Liver (tissue), 9 donors: ENCODE data around the gene CNGA4. TPM values are rescaled to one million over a fixed set of nuclear protein-coding genes. Genes with fewer than 3 reads are reported as not detected.

Experiments used
- DNase-seq: peaks from one replicate; pipeline ENCODE4 v3.0.0-alpha.2; 2017; ENCODE audit warnings: low spot score
- H3K27ac ChIP-seq, 2 donors: one replicate each; pipeline ENCODE4 v1.7.0; 2013; ENCODE audit warnings: inconsistent platforms in 2 of 2, low read length in 2 of 2, control low read depth in 1 of 2, low read depth in 1 of 2, mild to moderate bottlenecking in 1 of 2
- H3K27me3 ChIP-seq, 4 donors: one replicate each; pipeline versions ENCODE4 v1.6.1 to v1.7.0; 2013; ENCODE audit warnings: low read length in 3 of 4, inconsistent platforms in 1 of 4, mild to moderate bottlenecking in 1 of 4, moderate library complexity in 1 of 4; ENCODE audit not compliant: control insufficient read depth in 4 of 4, insufficient read depth in 4 of 4
- H3K36me3 ChIP-seq, 4 donors: one replicate each; pipeline versions ENCODE4 v1.6.1 to v1.7.0; 2013; ENCODE audit warnings: low read length in 3 of 4, mild to moderate bottlenecking in 3 of 4, low read depth in 1 of 4, moderate library complexity in 1 of 4; ENCODE audit not compliant: control insufficient read depth in 4 of 4, insufficient read depth in 3 of 4
- H3K4me1 ChIP-seq, 4 donors: one replicate each; pipeline versions ENCODE4 v1.6.1 to v1.7.0; 2013; ENCODE audit warnings: low read length in 3 of 4, mild to moderate bottlenecking in 3 of 4, moderate library complexity in 1 of 4; ENCODE audit not compliant: control insufficient read depth in 4 of 4, insufficient read depth in 4 of 4
- H3K4me3 ChIP-seq, 3 donors: one replicate each; pipeline versions ENCODE4 v1.6.1 to v1.7.0; 2013; ENCODE audit warnings: low read length in 3 of 3, control low read depth in 1 of 3, low read depth in 1 of 3, mild to moderate bottlenecking in 1 of 3
- H3K9ac ChIP-seq, 2 donors: one replicate each; pipeline ENCODE4 v1.7.0; 2013; ENCODE audit warnings: low read length in 2 of 2, mild to moderate bottlenecking in 2 of 2, moderate library complexity in 2 of 2, control low read depth in 1 of 2, low read depth in 1 of 2
- H3K9me3 ChIP-seq, 4 donors: one replicate each; pipeline versions ENCODE4 v1.6.1 to v1.7.0; 2013; ENCODE audit warnings: low read length in 3 of 4; ENCODE audit not compliant: control insufficient read depth in 4 of 4
- EGR1 ChIP-seq, 2 donors: IDR thresholded peaks; 2 replicates each; pipeline ENCODE4 v1.6.1; 2016 to 2018; ENCODE audit warnings: antibody characterized with exemption in 2 of 2, low read depth in 2 of 2
- FOXA1 ChIP-seq: IDR thresholded peaks from 2 replicates; pipeline ENCODE4 v1.6.1; 2016; ENCODE audit warnings: antibody characterized with exemption
- FOXA2 ChIP-seq: IDR thresholded peaks from 2 replicates; pipeline ENCODE4 v1.6.1; 2016; ENCODE audit warnings: antibody characterized with exemption
- GABPA ChIP-seq, 2 donors: IDR thresholded peaks in 1 of 2; conservative IDR thresholded peaks in 1 of 2; 2 replicates each; pipeline ENCODE4 v1.6.1; 2016; ENCODE audit warnings: antibody characterized with exemption in 2 of 2, mild to moderate bottlenecking in 1 of 2, moderate library complexity in 1 of 2
- HNF4A ChIP-seq, 2 donors: conservative IDR thresholded peaks; 2 replicates each; pipeline ENCODE4 v1.6.1; 2016; ENCODE audit warnings: antibody characterized with exemption in 2 of 2, mild to moderate bottlenecking in 2 of 2
- HNF4G ChIP-seq: IDR thresholded peaks from 2 replicates; pipeline ENCODE4 v1.6.1; 2016; ENCODE audit warnings: antibody characterized with exemption
- JUND ChIP-seq, 2 donors: IDR thresholded peaks; 2 replicates each; pipeline ENCODE4 v1.6.1; 2016; ENCODE audit warnings: antibody characterized with exemption in 2 of 2
- MAX ChIP-seq: IDR thresholded peaks from 2 replicates; pipeline ENCODE4 v1.6.1; 2016; ENCODE audit warnings: antibody characterized with exemption
- NR2F2 ChIP-seq: IDR thresholded peaks from 2 replicates; pipeline ENCODE4 v1.6.1; 2016; ENCODE audit warnings: antibody characterized with exemption
- RAD21 ChIP-seq, 2 donors: IDR thresholded peaks; 2 replicates each; pipeline ENCODE4 v1.6.1; 2016; ENCODE audit warnings: antibody characterized with exemption in 2 of 2, mild to moderate bottlenecking in 2 of 2
- REST ChIP-seq: IDR thresholded peaks from 2 replicates; pipeline ENCODE4 v1.6.1; 2016; ENCODE audit warnings: antibody characterized with exemption, mild to moderate bottlenecking
- RXRA ChIP-seq, 2 donors: IDR thresholded peaks; 2 replicates each; pipeline ENCODE4 v1.6.1; 2017 to 2018; ENCODE audit warnings: antibody characterized with exemption in 2 of 2, mild to moderate bottlenecking in 1 of 2
- SP1 ChIP-seq: IDR thresholded peaks from 2 replicates; pipeline ENCODE4 v1.6.1; 2018; ENCODE audit warnings: antibody characterized with exemption, mild to moderate bottlenecking
- TAF1 ChIP-seq: conservative IDR thresholded peaks from 2 replicates; pipeline ENCODE4 v1.6.1; 2016; ENCODE audit warnings: antibody characterized with exemption, mild to moderate bottlenecking
- YY1 ChIP-seq: IDR thresholded peaks from 2 replicates; pipeline ENCODE4 v1.6.1; 2016; ENCODE audit warnings: antibody characterized with exemption, mild to moderate bottlenecking
- WGBS: extraction: QIAGEN DNeasy Blood & Tissue Kit; methylation state at CpG from one replicate; pipeline ENCODE4 v1.1.7; 2013; 5-methylcytosine and 5-hydroxymethylcytosine counted together
- polyA plus RNA-seq, 2 donors: library from polyadenylated mRNA; stranded (reverse) in 1 of 2; unstranded in 1 of 2; fragments of 200-250 nt in 1 of 2; fragments of >200 nt in 1 of 2; fragmentation: Nextera tagmentation in 1 of 2; extraction: Ambion mirVana in 1 of 2; gene quantifications; one replicate each; pipeline versions ENCODE4 v1.2.1 to v1.2.3, GENCODE V29; 2013 to 2015
- total RNA-seq, 2 donors: library from RNA; depleted of rRNA; stranded (reverse); fragments of >200 nt; gene quantifications; one replicate each; pipeline ENCODE4 v1.2.3, GENCODE V29; 2014
- TF ChIP-seq, protein P1 (sequence below): IDR thresholded peaks from 2 replicates; pipeline ENCODE4 v1.6.1; 2016; ENCODE audit warnings: antibody characterized with exemption
- TF ChIP-seq, protein P2 (sequence below): fragments of 150-350 bp; IDR thresholded peaks from 2 replicates; pipeline ENCODE4 v1.5.1; 2017; ENCODE audit warnings: improper control_type of control experiment, low read depth, low read length; ENCODE audit not compliant: missing input control
- TF ChIP-seq, protein P3 (sequence below): IDR thresholded peaks from 2 replicates; pipeline ENCODE4 v1.6.1; 2016; ENCODE audit warnings: antibody characterized with exemption
- donor health status: healthy.
- donor health status: healthy.
- donor health status: healthy.
- donor health status: healthy.
- donor health status: healthy.

Gene CNGA4
- total and polyA plus RNA-seq, 4 donors: 0.09 TPM; not detected in 3

DNA sequence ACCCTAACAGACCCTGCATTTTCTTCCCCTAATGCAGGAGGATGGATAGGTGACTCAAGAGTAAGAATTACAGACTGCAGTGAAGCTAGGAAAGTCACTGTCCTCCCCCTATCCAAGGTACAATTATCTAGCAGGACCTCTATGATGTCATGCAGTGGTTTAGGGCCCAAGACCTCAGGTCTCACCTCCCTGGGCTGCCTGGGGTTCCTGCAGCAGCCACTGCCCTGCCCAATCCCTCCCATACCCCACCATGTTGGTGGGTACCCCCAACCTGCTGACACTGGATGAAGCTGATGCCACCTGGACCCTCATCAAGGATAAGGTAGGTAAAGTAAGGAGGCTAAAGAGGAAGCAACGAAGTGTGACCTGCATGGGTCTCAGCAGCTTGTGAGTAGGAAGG is 33.5 kb upstream of the CNGA4 start, which contains the start of gene C11orf42:
TSS of gene C11orf42 (plus strand) at position 192 of the 400 bp plus-strand sequence. CDS start at position 251, 59 bp downstream.
- Histone ChIP-seq H3K27ac (no peak within 1 kb of the TSS), H3K9ac (no peak within 1 kb of the TSS), H3K4me3 (no peak within 1 kb of the TSS), H3K36me3 (peaks cover 6 to 51% (median 29%) of the 10 kb centered on the region in 4 donors), H3K4me1 (no peaks in the 10 kb centered on the region), H3K9me3 (no peaks in the 10 kb centered on the region), H3K27me3 (no peaks in the 10 kb centered on the region)
- 97% methylated on average over 1 of the region's 1 CpG for WGBS
- TF ChIP-seq RXRA (IDR thresholded peaks at IDR 0.05): no peak
- TF ChIP-seq, protein P1, sequence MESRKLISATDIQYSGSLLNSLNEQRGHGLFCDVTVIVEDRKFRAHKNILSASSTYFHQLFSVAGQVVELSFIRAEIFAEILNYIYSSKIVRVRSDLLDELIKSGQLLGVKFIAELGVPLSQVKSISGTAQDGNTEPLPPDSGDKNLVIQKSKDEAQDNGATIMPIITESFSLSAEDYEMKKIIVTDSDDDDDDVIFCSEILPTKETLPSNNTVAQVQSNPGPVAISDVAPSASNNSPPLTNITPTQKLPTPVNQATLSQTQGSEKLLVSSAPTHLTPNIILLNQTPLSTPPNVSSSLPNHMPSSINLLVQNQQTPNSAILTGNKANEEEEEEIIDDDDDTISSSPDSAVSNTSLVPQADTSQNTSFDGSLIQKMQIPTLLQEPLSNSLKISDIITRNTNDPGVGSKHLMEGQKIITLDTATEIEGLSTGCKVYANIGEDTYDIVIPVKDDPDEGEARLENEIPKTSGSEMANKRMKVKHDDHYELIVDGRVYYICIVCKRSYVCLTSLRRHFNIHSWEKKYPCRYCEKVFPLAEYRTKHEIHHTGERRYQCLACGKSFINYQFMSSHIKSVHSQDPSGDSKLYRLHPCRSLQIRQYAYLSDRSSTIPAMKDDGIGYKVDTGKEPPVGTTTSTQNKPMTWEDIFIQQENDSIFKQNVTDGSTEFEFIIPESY: no peak
- TF ChIP-seq RAD21 (IDR thresholded peaks at IDR 0.05): no peak
- TF ChIP-seq FOXA2: no peak
- no peak for TF ChIP-seq SP1
- no peak for TF ChIP-seq TAF1
- TF ChIP-seq REST: no peak
- no peak for TF ChIP-seq GABPA (IDR thresholded peaks at IDR 0.05 in 1 of 2, conservative IDR thresholded peaks at IDR 0.05 in 1 of 2)
- no peak for TF ChIP-seq NR2F2
- no peak for TF ChIP-seq MAX
- TF ChIP-seq JUND (IDR thresholded peaks at IDR 0.05): no peak
- no peak for TF ChIP-seq EGR1 (IDR thresholded peaks at IDR 0.05; ENCODE audit: low read depth in 2 of 2)
- TF ChIP-seq, protein P2, sequence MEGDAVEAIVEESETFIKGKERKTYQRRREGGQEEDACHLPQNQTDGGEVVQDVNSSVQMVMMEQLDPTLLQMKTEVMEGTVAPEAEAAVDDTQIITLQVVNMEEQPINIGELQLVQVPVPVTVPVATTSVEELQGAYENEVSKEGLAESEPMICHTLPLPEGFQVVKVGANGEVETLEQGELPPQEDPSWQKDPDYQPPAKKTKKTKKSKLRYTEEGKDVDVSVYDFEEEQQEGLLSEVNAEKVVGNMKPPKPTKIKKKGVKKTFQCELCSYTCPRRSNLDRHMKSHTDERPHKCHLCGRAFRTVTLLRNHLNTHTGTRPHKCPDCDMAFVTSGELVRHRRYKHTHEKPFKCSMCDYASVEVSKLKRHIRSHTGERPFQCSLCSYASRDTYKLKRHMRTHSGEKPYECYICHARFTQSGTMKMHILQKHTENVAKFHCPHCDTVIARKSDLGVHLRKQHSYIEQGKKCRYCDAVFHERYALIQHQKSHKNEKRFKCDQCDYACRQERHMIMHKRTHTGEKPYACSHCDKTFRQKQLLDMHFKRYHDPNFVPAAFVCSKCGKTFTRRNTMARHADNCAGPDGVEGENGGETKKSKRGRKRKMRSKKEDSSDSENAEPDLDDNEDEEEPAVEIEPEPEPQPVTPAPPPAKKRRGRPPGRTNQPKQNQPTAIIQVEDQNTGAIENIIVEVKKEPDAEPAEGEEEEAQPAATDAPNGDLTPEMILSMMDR: no peak
- TF ChIP-seq YY1: no peak
- TF ChIP-seq, protein P3, sequence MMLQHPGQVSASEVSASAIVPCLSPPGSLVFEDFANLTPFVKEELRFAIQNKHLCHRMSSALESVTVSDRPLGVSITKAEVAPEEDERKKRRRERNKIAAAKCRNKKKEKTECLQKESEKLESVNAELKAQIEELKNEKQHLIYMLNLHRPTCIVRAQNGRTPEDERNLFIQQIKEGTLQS: no peak
- TF ChIP-seq FOXA1: no peak
- no peak for TF ChIP-seq HNF4A (conservative IDR thresholded peaks at IDR 0.05)
- TF ChIP-seq HNF4G: no peak
- DNase-seq: no peak
